Endometrial microvascular endothelial cells (primary cell): ENCODE results near the gene SNAP47. TPM values are rescaled to one million over a fixed set of nuclear protein-coding genes. Genes with fewer than 3 reads are reported as not detected.

Source experiments
- in situ Hi-C: cut with HindIII; loops from 2 replicates; pipeline ENCODE4 v1.10.0; 2017; ENCODE audit warnings: low sequenced_read_pairs, low pct_unique_long_range_greater_than_20kb; ENCODE audit errors: inconsistent ontology term
- total RNA-seq: library from RNA; depleted of rRNA; stranded (reverse); fragments of >200 nt; gene quantifications from one replicate; pipeline ENCODE4 v1.2.3, GENCODE V29; 2015; ENCODE audit errors: inconsistent ontology term

SNAP47 gene
- total RNA-seq, 1 donor from 2014 or later, result 34.6 TPM

- in situ Hi-C loops, result no loop called here
These were observed 41.9 kb downstream of the SNAP47 start for GRCh38 chr1:227777156-227777555.

- in situ Hi-C loops, result no loop called here
These were observed 42.4 kb downstream of the SNAP47 start for GRCh38 chr1:227777646-227778045.

DNA sequence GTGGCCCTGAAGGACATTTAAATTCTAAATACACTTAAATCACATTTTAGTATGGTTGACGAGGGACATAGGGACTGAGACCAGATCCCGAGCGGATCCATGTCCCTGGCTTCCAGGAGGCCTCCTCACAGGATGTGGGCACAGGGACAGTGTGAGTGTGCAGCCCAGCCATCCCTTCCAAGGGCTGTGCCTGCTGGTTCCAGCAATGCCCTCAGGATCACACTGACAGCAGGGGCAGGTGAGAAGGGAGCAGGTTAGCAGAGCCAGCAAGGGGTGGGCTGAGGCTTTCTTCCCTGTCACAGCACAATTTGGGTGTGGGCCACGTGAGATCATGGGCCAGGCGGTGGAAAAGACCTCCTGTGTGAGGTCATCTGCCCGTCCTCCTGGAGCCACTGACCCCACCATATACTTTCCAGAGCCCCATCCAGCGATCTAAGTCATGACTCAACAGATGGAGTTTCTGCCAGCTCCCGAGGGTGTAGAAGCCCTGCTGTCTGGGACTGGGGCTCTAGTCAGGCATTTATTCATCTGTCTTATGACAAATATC, 43.2 kb downstream of the SNAP47 start:
- in situ Hi-C loops, result no loop called here

DNA sequence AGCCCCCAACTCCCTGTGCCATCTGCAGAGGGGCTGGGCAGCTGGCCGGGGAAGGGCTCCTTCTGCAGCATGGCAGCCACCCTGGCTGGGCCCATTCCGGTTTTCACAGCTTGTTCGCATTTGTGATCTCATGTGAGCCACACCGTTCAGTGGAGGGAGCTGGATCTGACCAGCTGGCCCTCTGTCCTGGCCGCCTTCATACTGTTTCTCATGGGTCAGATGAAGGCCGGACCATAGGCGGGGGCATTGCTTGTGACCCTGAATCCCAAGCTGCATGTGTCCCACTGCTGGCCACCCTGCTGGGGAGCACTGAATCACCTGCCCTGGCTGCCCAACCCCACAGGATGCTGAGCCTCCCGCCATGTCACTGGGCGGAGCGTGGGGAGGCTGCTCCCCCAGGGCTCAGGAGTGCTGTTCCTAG, 43.8 kb downstream of the SNAP47 start:
- in situ Hi-C loops, result no loop called here

- in situ Hi-C loops, result no loop called here
These were observed 44.5 kb downstream of the SNAP47 start for GRCh38 chr1:227779685-227780084.

- in situ Hi-C loops, result no loop called here
These were observed 45.1 kb downstream of the SNAP47 start for GRCh38 chr1:227780101-227781044.

DNA sequence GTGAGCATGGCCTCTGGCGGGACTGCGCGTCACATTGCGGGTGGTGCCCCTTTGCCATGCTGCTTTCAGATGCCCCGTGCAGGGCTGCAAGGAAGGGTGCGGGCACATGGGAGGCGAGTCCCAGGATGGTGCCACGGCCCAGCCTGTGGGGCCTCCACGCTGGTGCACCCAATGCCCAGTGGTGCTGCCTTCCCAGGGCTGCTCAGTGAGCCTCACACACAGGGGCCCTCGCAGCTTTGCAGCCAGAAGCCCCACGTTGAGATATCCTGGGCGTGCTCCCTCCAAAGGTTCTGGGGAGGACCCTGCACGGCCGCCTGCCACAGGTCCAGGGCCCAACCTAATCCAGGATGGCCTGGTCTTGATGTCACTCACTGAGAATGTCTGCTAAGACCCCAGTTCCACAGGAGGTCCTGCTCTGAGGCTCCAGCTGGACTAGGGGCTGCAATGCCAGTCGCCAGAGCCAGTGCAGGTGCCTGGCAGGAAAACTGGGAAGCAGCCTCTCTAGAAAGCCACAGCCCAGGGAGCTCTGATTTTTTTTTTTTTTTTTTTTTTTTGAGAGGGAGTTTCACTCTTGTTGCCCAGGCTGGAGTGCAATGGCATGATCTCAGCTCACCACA, 46.2 kb downstream of the SNAP47 start:
- in situ Hi-C loops, result no loop called here

- in situ Hi-C loops, result no loop called here
These were observed 47.0 kb downstream of the SNAP47 start for GRCh38 chr1:227782226-227782625.

DNA sequence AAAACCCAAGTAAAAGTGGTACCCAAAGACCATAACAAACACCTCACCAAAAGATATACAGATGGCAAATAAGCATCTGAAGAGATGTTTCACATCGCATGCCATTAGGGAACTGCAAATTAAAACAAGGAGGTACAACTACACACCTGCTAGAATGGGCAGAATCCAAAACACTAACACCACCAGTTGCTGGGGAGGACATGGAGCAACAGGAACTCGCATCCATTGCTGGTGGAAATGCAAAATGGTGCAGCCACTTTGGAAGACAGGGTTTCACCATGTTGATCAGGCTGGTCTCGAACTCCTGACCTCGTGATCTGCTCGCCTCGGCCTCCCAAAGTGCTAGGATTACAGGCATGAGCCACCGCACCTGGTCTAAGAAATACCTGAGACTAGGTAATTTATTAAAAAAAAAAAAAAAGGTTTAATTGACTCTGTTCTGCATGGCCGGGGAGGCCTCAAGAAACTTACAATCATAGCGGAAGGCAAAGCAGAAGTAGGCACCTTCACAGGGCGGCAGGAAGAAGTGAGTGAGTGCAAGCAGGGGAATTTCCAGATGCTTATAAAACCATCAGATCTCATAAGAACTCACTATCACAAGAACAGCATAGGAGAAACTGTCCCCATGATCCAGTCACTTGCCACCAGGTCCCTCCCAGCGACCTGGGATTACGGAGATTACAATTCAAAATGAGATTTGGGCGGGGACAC, 50.0 kb downstream of the SNAP47 start:
- in situ Hi-C loops, result no loop called here

- in situ Hi-C loops, result no loop called here
These were observed 50.8 kb downstream of the SNAP47 start for GRCh38 chr1:227785805-227786671.

DNA sequence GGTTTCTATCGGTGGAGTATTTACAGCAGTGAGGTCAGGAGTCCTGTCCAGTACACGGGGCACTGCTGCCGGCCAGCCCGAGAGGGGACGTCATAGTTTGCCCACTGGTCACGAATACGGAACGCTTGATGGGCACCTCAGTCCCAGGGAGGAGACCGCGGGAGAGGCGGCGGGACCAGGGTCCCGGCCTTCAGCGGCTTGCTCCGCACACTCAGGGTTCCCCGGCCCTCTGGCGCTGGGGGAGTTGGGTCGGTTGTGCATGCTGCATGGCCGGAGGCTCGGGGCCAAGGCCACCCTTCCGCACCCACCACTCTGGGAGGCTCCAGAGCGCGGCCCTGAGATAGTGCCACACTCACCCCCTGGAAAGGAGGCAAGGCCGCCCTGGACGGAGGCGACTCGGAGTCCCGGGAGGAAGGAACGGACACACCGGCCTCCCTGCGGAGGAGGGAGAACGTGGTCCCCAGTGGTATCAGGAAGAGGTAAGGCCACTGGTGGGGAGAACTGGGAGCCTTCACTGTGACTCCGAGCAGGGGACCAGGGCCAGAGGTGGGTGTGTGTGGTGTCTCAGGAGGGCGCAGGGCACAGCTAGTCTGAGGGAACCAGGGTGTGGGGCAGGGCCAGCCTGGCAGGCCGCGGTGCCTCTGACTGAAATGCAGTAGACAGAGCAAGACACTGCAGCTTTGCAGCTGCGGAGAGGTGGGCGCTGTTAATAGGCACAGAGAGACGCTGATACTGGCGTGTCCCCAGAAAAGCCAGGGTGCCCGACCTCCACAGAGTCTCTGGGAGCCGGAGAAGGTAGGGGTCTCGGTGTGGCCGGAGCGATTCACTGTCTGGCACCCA, 51.7 kb downstream of the SNAP47 start:
- in situ Hi-C loops, result no loop called here

DNA sequence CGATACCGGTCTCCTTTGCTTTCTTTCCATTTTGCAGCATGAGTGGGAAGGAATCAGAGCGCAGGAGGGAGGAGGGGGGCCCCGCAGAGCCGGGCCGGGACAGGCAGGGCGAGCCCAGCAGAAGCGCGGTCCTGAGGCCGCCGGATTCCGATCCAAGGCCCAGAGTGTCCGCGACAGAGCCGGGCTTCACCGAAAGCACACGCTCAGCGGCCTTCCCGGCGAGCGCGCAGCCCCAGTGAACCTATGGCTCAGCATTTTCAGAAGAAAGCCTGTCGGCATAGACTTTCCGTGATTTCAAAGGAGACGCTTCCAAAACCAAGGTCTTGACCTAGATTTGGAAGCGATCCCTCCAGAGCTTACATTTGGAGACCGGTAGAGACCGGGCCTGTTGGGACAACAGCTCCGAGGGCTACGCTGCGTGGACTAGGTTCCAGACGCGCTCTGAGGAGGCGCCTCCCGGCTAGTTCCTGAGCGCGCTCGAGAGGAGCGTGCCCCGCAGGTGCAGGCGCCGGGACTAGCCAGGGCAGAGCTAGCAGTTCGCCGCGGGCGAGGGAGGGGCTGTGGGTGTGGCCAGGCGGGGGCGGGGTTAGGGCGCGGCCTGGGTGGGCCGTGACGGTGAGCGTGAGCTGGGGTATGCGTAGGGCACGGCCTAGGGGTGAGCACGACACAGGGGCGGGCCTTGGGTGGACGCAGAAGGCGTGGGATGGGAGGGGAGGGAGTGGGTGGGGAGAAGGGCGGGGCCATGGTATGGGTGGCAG, 52.5 kb downstream of the SNAP47 start:
- in situ Hi-C loops, result no loop called here

GRCh38 chr1:227788271-227789083, 53.2 kb downstream of the SNAP47 start:
- in situ Hi-C loops, result no loop called here

GRCh38 chr1:227789084-227790033, 54.1 kb downstream of the SNAP47 start:
- in situ Hi-C loops, result no loop called here

DNA sequence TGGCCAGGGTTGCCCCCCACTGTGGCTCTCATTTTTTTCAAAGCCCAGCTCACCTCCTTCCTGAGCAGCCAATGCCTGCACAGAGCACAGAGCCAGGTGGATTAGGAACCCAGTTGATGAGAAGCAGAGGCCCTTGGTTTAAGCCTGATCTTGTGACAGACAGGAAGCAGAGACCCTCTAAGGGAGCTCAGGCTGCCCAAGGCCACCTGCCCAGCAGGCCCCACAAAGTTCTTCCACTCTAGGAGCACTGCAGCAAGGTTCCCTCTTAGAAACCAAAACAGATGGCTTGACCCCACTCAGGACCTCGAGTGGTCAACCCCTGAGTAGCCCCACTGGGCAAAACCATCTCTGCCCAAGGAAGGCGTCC, 54.8 kb downstream of the SNAP47 start:
- in situ Hi-C loops, result no loop called here
